Esophagus squamous epithelium (tissue), 5 donors: ENCODE data around the gene MGAT5B. TPM values are rescaled to one million over a fixed set of nuclear protein-coding genes. Genes with fewer than 3 reads are reported as not detected.

Experiments used
- DNase-seq: peaks from one replicate; lab custom pipeline; 2025; lab: John Stamatoyannopoulos, UW
- H3K27ac ChIP-seq, 4 donors: fragments of 200-600 bp; sonication (generic); one replicate each; pipeline ENCODE4 v1.5.1; 2016 to 2019; ENCODE audit warnings: mild to moderate bottlenecking in 1 of 4
- H3K27me3 ChIP-seq, 4 donors: fragments of 200-600 bp; sonication (generic); 1 replicate in 3 of 4; 2 replicates in 1 of 4; pipeline versions ENCODE4 v1.5.1 to v1.6.0; 2017 to 2021; ENCODE audit warnings: antibody characterized with exemption in 1 of 4
- H3K36me3 ChIP-seq, 3 donors: fragments of 200-600 bp; sonication (generic); one replicate each; pipeline ENCODE4 v1.5.1; 2016 to 2019
- H3K4me1 ChIP-seq, 3 donors: fragments of 200-600 bp; sonication (generic); one replicate each; pipeline ENCODE4 v1.5.1; 2017 to 2019
- H3K4me3 ChIP-seq, 4 donors: fragments of 200-600 bp; sonication (generic); 1 replicate in 3 of 4; 2 replicates in 1 of 4; pipeline ENCODE4 v1.5.1; 2016 to 2019; ENCODE audit warnings: mild to moderate bottlenecking in 2 of 4, moderate library complexity in 1 of 4
- H3K9me3 ChIP-seq, 3 donors: fragments of 200-600 bp; sonication (generic); one replicate each; pipeline ENCODE4 v1.5.1; 2016 to 2019
- CTCF ChIP-seq, 6 experiments: fragments of 450-650 bp in 4 of 6; fragments of 200-600 bp in 2 of 6; sonication (generic) in 2 of 6; IDR thresholded peaks; one replicate each; pipeline ENCODE4 v1.5.1; 2016 to 2019; ENCODE audit warnings: antibody characterized with exemption in 6 of 6, mild to moderate bottlenecking in 4 of 6, moderate library complexity in 4 of 6
- POLR2A ChIP-seq, 4 donors: fragments of 450-650 bp; IDR thresholded peaks; one replicate each; pipeline ENCODE4 v1.6.1; 2017; ENCODE audit warnings: antibody characterized with exemption in 4 of 4, mild to moderate bottlenecking in 4 of 4, moderate library complexity in 3 of 4
- WGBS, 2 donors: methylation state at CpG; one replicate each; pipeline ENCODE4 v1.1.5; 2018; 5-methylcytosine and 5-hydroxymethylcytosine counted together
- intact Hi-C: fragments of 100-400 bp; cut with DNase I; formaldehyde crosslinking; loops from one replicate; pipeline ENCODE4 v1.15.0; 2022
- total RNA-seq, 4 donors: library from RNA; depleted of rRNA; stranded (reverse); fragments of >200 nt; gene quantifications; one replicate each; pipeline ENCODE4 v1.1.0, GENCODE V29; 2016
- donor health status: DM: yes; HTN: yes; CAD: no.

MGAT5B gene
- total RNA-seq, 4 donors from 2014 or later, result 1.3 TPM; not detected in 3

- no peaks in the 10 kb centered on the region for H3K4me1 ChIP-seq
- no peak overlapping the region for H3K4me3 ChIP-seq
- H3K36me3 ChIP-seq, result no peaks in the 10 kb centered on the region
- H3K27me3 ChIP-seq, result peaks cover 0 to 38% (median 0%) of the 10 kb centered on the region in 4 donors
- no peaks in the 10 kb centered on the region for H3K9me3 ChIP-seq
- 67 to 80% methylated on average over 1 to 3 of the region's 17 CpGs for WGBS, 2 donors
- intact Hi-C loops, result no loop called here
- H3K27ac ChIP-seq, result no peak overlapping the region
- TF ChIP-seq CTCF (IDR thresholded peaks at IDR 0.05) (no peak), POLR2A (IDR thresholded peaks at IDR 0.05) (no peak)
- DNase-seq, result no peak
Observed at GRCh38 chr17:76956846-76957540, 88.8 kb downstream of the MGAT5B start.

GRCh38 chr17:76957678-76958464 lies 89.7 kb downstream of the MGAT5B start:
- no peak for TF ChIP-seq CTCF (IDR thresholded peaks at IDR 0.05)
- TF ChIP-seq POLR2A (IDR thresholded peaks at IDR 0.05), result no peak
- Histone ChIP-seq H3K9me3 (no peaks in the 10 kb centered on the region), H3K36me3 (no peaks in the 10 kb centered on the region), H3K27me3 (peaks cover 0 to 38% (median 0%) of the 10 kb centered on the region in 4 donors), H3K4me3 (no peak overlapping the region), H3K27ac (no peak overlapping the region), H3K4me1 (no peaks in the 10 kb centered on the region)
- intact Hi-C loops, result no loop called here
- WGBS, 2 donors, result 51 to 57% methylated on average over 22 to 25 of the region's 28 CpGs
- no peak for DNase-seq

- intact Hi-C loops, result no loop called here
- H3K4me3 ChIP-seq, result no peak overlapping the region
- no peak overlapping the region for H3K27ac ChIP-seq
- TF ChIP-seq POLR2A (IDR thresholded peaks at IDR 0.05) (no peak), CTCF (IDR thresholded peaks at IDR 0.05) (no peak)
- no peak for DNase-seq
- H3K9me3 ChIP-seq, result no peaks in the 10 kb centered on the region
- no peaks in the 10 kb centered on the region for H3K36me3 ChIP-seq
- WGBS, 2 donors, result 76 to 78% methylated on average over 9 of the region's 9 CpGs
- H3K4me1 ChIP-seq, result no peaks in the 10 kb centered on the region
- peaks cover 0 to 38% (median 0%) of the 10 kb centered on the region in 4 donors for H3K27me3 ChIP-seq
Observed at GRCh38 chr17:76958974-76959373, 90.8 kb downstream of the MGAT5B start.

GRCh38 chr17:76961869-76962268 lies 93.7 kb downstream of the MGAT5B start:
- intact Hi-C loops, result no loop called here
- H3K27ac ChIP-seq, result no peak overlapping the region
- H3K36me3 ChIP-seq, result no peaks in the 10 kb centered on the region
- no peak for DNase-seq
- no peaks in the 10 kb centered on the region for H3K4me1 ChIP-seq
- H3K27me3 ChIP-seq, result peaks cover 0 to 51% (median 0%) of the 10 kb centered on the region in 4 donors
- no peak overlapping the region for H3K4me3 ChIP-seq
- 81 to 82% methylated on average over 8 to 9 of the region's 13 CpGs for WGBS, 2 donors
- no peaks in the 10 kb centered on the region for H3K9me3 ChIP-seq
- no peak for TF ChIP-seq POLR2A (IDR thresholded peaks at IDR 0.05)
- TF ChIP-seq CTCF (IDR thresholded peaks at IDR 0.05), result no peak

- WGBS, 2 donors, result 78 to 95% methylated on average over 1 of the region's 1 CpG
- peaks cover 0 to 51% (median 0%) of the 10 kb centered on the region in 4 donors for H3K27me3 ChIP-seq
- no peak overlapping the region for H3K4me3 ChIP-seq
- H3K9me3 ChIP-seq, result no peaks in the 10 kb centered on the region
- no peaks in the 10 kb centered on the region for H3K4me1 ChIP-seq
- no peak overlapping the region for H3K27ac ChIP-seq
- H3K36me3 ChIP-seq, result no peaks in the 10 kb centered on the region
- TF ChIP-seq POLR2A (IDR thresholded peaks at IDR 0.05) (no peak), CTCF (IDR thresholded peaks at IDR 0.05) (no peak)
- intact Hi-C loops, result no loop called here
- DNase-seq, result no peak
Observed at GRCh38 chr17:76962858-76963257, 94.7 kb downstream of the MGAT5B start.
